KMS-11 (cell line): ENCODE results near the gene TSC22D4.

Source experiments
- H2AFZ ChIP-seq: fragments of 200-600 bp; sonication (generic); 2 replicates; pipeline ENCODE4 v1.6.1; 2016; ENCODE audit warnings: antibody characterized with exemption, mixed run types, low read depth
- H3K27ac ChIP-seq: fragments of 200-600 bp; sonication (generic); 2 replicates; pipeline ENCODE4 v1.6.1; 2016; ENCODE audit warnings: mild to moderate bottlenecking, mixed run types
- H3K27me3 ChIP-seq: fragments of 200-600 bp; sonication (generic); 2 replicates; pipeline ENCODE4 v1.6.1; 2017; ENCODE audit warnings: mild to moderate bottlenecking, low read depth, mixed run types, moderate library complexity; ENCODE audit not compliant: insufficient read depth
- H3K36me3 ChIP-seq: fragments of 200-600 bp; sonication (generic); 2 replicates; pipeline ENCODE4 v1.6.1; 2017; ENCODE audit warnings: mild to moderate bottlenecking, mixed run types; ENCODE audit not compliant: insufficient read depth
- H3K4me1 ChIP-seq: fragments of 200-600 bp; sonication (generic); 2 replicates; pipeline ENCODE4 v1.6.1; 2016; ENCODE audit warnings: mild to moderate bottlenecking, low read depth, mixed run types; ENCODE audit not compliant: poor library complexity, severe bottlenecking
- H3K4me2 ChIP-seq: fragments of 200-600 bp; sonication (generic); 2 replicates; pipeline ENCODE4 v1.7.0; 2016; ENCODE audit warnings: mild to moderate bottlenecking, mixed run types
- H3K4me3 ChIP-seq: fragments of 200-600 bp; sonication (generic); IDR thresholded peaks from 2 replicates; pipeline ENCODE4 v1.6.1; 2017; ENCODE audit warnings: low read depth, low read length, mixed read lengths; ENCODE audit not compliant: insufficient read depth
- H3K79me2 ChIP-seq: fragments of 200-600 bp; sonication (generic); 2 replicates; pipeline ENCODE4 v1.6.1; 2016; ENCODE audit warnings: low read depth, mixed run types; ENCODE audit not compliant: insufficient read depth
- H3K9ac ChIP-seq: fragments of 200-600 bp; sonication (generic); 2 replicates; pipeline ENCODE4 v1.6.1; 2016; ENCODE audit warnings: mild to moderate bottlenecking, mixed run types
- H4K20me1 ChIP-seq: fragments of 200-600 bp; sonication (generic); 2 replicates; pipeline ENCODE4 v1.6.1; 2016; ENCODE audit warnings: mild to moderate bottlenecking, mixed run types; ENCODE audit not compliant: insufficient read depth
- CTCF ChIP-seq: fragments of 200-600 bp; sonication (generic); conservative IDR thresholded peaks from 2 replicates; pipeline ENCODE4 v1.6.1; 2017; ENCODE audit warnings: low read depth, mild to moderate bottlenecking, antibody characterized with exemption, low read length, moderate library complexity, mixed read lengths

TSC22D4 gene

DNA sequence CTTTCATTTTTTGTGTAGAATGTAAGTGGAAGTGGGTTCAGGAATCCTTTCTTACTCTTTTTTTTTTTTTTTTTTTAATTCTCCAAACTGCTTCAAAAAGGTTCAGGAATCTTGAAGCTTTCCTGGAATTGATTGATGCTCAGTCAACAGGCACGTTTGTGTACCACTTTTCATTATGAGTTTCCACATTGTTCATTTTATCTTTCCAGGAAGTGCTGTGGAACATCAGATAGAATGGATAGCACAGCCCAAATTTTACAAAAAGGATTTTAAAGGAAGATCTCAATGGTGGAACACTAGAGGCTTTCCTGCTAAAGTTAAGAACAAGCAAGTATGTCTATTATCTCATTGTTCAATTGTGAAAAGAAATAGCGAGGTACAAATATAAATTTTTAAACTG lies 40.8 kb downstream of the TSC22D4 start:
- H3K9ac ChIP-seq: no peak overlapping the region
- no peak overlapping the region for H3K4me3 ChIP-seq

GRCh38 chr7:100437150-100438100 lies 41.6 kb downstream of the TSC22D4 start:
- Histone ChIP-seq H3K4me1 (peaks cover 20% of the 10 kb centered on the region), H3K4me3 (no peak overlapping the region), H3K27ac (no peak overlapping the region), H3K36me3 (peaks cover 4% of the 10 kb centered on the region; the same call in 1 of the 2 replicates), H3K79me2 (peaks cover 24% of the 10 kb centered on the region), H2AFZ (peak overlapping the region; percentile 56; the same call in 1 of the 2 replicates), H4K20me1 (no peaks in the 10 kb centered on the region), H3K27me3 (no peaks in the 10 kb centered on the region), H3K9ac (peak overlapping the region; percentile 82; the same call in 1 of the 2 replicates), H3K4me2 (peak overlapping the region; percentile 49)
- TF ChIP-seq CTCF: no peak

More for the DNA sequence above, 40.8 kb downstream of the TSC22D4 start:
- H3K4me2 ChIP-seq: no peak overlapping the region
- H2AFZ ChIP-seq: no peak overlapping the region
- no peaks in the 10 kb centered on the region for H3K27me3 ChIP-seq
- H3K4me1 ChIP-seq: peaks cover 17% of the 10 kb centered on the region
- H4K20me1 ChIP-seq: no peaks in the 10 kb centered on the region
- TF ChIP-seq CTCF: no peak
- H3K27ac ChIP-seq: no peak overlapping the region
- peaks cover 24% of the 10 kb centered on the region for H3K79me2 ChIP-seq
- peaks cover 4% of the 10 kb centered on the region; the same call in 1 of the 2 replicates for H3K36me3 ChIP-seq

- peaks cover 37% of the 10 kb centered on the region for H3K4me1 ChIP-seq
- H4K20me1 ChIP-seq: no peaks in the 10 kb centered on the region
- H3K4me3 ChIP-seq: no peak overlapping the region
- H3K79me2 ChIP-seq: peaks cover 41% of the 10 kb centered on the region
- no peaks in the 10 kb centered on the region for H3K27me3 ChIP-seq
- H3K27ac ChIP-seq: peak overlapping the region; percentile 77
- no peak for TF ChIP-seq CTCF
- peak overlapping the region; percentile 82 for H3K9ac ChIP-seq
- peaks cover 4% of the 10 kb centered on the region; the same call in 1 of the 2 replicates for H3K36me3 ChIP-seq
- H2AFZ ChIP-seq: peak overlapping the region; percentile 48; the same call in 1 of the 2 replicates
- H3K4me2 ChIP-seq: peak overlapping the region; percentile 95
Observed at GRCh38 chr7:100435401-100436304, 43.4 kb downstream of the TSC22D4 start.
